CD14-positive monocyte (primary cell): ENCODE measurements around the gene PRIM2. TPM values are rescaled to one million over a fixed set of nuclear protein-coding genes. Genes with fewer than 3 reads are reported as not detected.
"Not testable (repeated sequence)": the region's sequence is repeated elsewhere in the genome, so short reads cannot be mapped to it uniquely, and the experiment has no call there.

Experiments used
- DNase-seq, 3 donors: peaks; one replicate each; pipeline ENCODE4 v3.0.0-alpha.2; 2011 to 2022
- H2AFZ ChIP-seq: 2 replicates; pipeline ENCODE4 v1.6.0; 2012; ENCODE audit warnings: mild to moderate bottlenecking, low read depth, low read length, inconsistent platforms; ENCODE audit not compliant: insufficient read depth, poor library complexity, severe bottlenecking
- H3K27ac ChIP-seq, 2 donors: 1 replicate in 1 of 2; 2 replicates in 1 of 2; pipeline ENCODE4 v1.5.1; 2012 to 2013; ENCODE audit warnings: low read length in 2 of 2, control low read depth in 1 of 2, inconsistent platforms in 1 of 2, low read depth in 1 of 2, mild to moderate bottlenecking in 1 of 2
- H3K27me3 ChIP-seq, 2 donors: one replicate each; pipeline versions ENCODE4 v1.6.0 to v1.6.1; 2011 to 2013; ENCODE audit warnings: low read length in 2 of 2; ENCODE audit not compliant: control insufficient read depth in 2 of 2, insufficient read depth in 2 of 2
- H3K36me3 ChIP-seq, 2 donors: replicated peaks in 1 of 2; 1 replicate in 1 of 2; 2 replicates in 1 of 2; pipeline versions ENCODE4 v1.5.1 to v1.6.1; 2012 to 2013; ENCODE audit warnings: low read length in 2 of 2, control low read depth in 1 of 2, inconsistent platforms in 1 of 2, mild to moderate bottlenecking in 1 of 2; ENCODE audit not compliant: insufficient read depth in 2 of 2, control insufficient read depth in 1 of 2
- H3K4me1 ChIP-seq, 2 donors: 1 replicate in 1 of 2; 2 replicates in 1 of 2; pipeline versions ENCODE4 v1.5.1 to v1.6.1; 2012 to 2013; ENCODE audit warnings: low read length in 2 of 2, control low read depth in 1 of 2, inconsistent platforms in 1 of 2, mild to moderate bottlenecking in 1 of 2, moderate library complexity in 1 of 2; ENCODE audit not compliant: insufficient read depth in 2 of 2, control insufficient read depth in 1 of 2
- H3K4me2 ChIP-seq: replicated peaks from 2 replicates; pipeline ENCODE3; 2012; ENCODE audit warnings: low read length, moderate library complexity, mild to moderate bottlenecking; ENCODE audit not compliant: poor library complexity, severe bottlenecking; ENCODE audit errors: extremely low read depth
- H3K4me3 ChIP-seq, 3 experiments: fragments of 200-600 bp in 1 of 3; sonication (generic) in 1 of 3; replicated peaks in 1 of 3; 1 replicate in 2 of 3; 2 replicates in 1 of 3; pipeline ENCODE4 v1.5.1; 2011 to 2013; ENCODE audit warnings: low read length in 3 of 3, mild to moderate bottlenecking in 3 of 3, control low read depth in 2 of 3, low read depth in 2 of 3, inconsistent platforms in 1 of 3, moderate library complexity in 1 of 3
- H3K79me2 ChIP-seq: 2 replicates; pipeline ENCODE4 v1.6.0; 2012; ENCODE audit warnings: mild to moderate bottlenecking, control low read depth, inconsistent platforms, low read length, moderate library complexity; ENCODE audit not compliant: insufficient read depth
- H3K9ac ChIP-seq: 2 replicates; pipeline ENCODE4 v1.6.0; 2017; ENCODE audit warnings: low read length, mild to moderate bottlenecking; ENCODE audit not compliant: insufficient read depth, poor library complexity, severe bottlenecking
- H3K9me3 ChIP-seq, 2 donors: replicated peaks in 1 of 2; 1 replicate in 1 of 2; 2 replicates in 1 of 2; pipeline versions ENCODE4 v1.5.1 to v1.6.1; 2012 to 2013; ENCODE audit warnings: low read length in 2 of 2, control low read depth in 1 of 2; ENCODE audit not compliant: control insufficient read depth in 1 of 2, insufficient read depth in 1 of 2
- H4K20me1 ChIP-seq: 2 replicates; pipeline ENCODE4 v1.6.0; 2012; ENCODE audit warnings: mild to moderate bottlenecking, low read length, control low read depth, moderate library complexity; ENCODE audit not compliant: insufficient read depth
- H3K27ac Mint-ChIP-seq, 7 donors: one replicate each; pipeline ENCODE4 v1.8.0; 2020; ENCODE audit warnings: mild to moderate bottlenecking in 7 of 7, mixed read lengths in 7 of 7, moderate library complexity in 6 of 7, inconsistent platforms in 2 of 7
- H3K27me3 Mint-ChIP-seq, 3 donors: one replicate each; pipeline ENCODE4 v1.8.0; 2021 to 2022; ENCODE audit warnings: low read depth in 3 of 3, mild to moderate bottlenecking in 3 of 3, mixed read lengths in 3 of 3, moderate library complexity in 3 of 3, inconsistent platforms in 1 of 3
- H3K36me3 Mint-ChIP-seq, 2 donors: one replicate each; pipeline ENCODE4 v1.8.0; 2020; ENCODE audit warnings: mixed read lengths in 2 of 2, inconsistent platforms in 1 of 2, mild to moderate bottlenecking in 1 of 2
- H3K4me1 Mint-ChIP-seq: one replicate; pipeline ENCODE4 v1.8.0; 2020; ENCODE audit warnings: mild to moderate bottlenecking, mixed read lengths
- H3K4me3 Mint-ChIP-seq, 2 donors: one replicate each; pipeline ENCODE4 v1.8.0; 2020; ENCODE audit warnings: mild to moderate bottlenecking in 2 of 2, mixed read lengths in 2 of 2, moderate library complexity in 1 of 2
- H3K9me3 Mint-ChIP-seq, 7 donors: one replicate each; pipeline ENCODE4 v1.8.0; 2020 to 2022; ENCODE audit warnings: mixed read lengths in 7 of 7, mild to moderate bottlenecking in 6 of 7, moderate library complexity in 6 of 7, inconsistent platforms in 2 of 7
- WGBS: methylation state at CpG from one replicate; pipeline ENCODE4 v1.1.5; 2013; ENCODE audit warnings: missing lambda C conversion rate; ENCODE audit not compliant: insufficient coverage; 5-methylcytosine and 5-hydroxymethylcytosine counted together
- intact Hi-C, 2 donors: fragments of 100-400 bp; cut with micrococcal nuclease; formaldehyde crosslinking; loops; one replicate each; pipeline versions ENCODE4 v1.15.0 to v1.15.1; 2023
- polyA plus RNA-seq, 3 donors: library from polyadenylated mRNA; depleted of rRNA in 1 of 3; unstranded in 2 of 3; stranded (reverse) in 1 of 3; fragments of 300-500 nt in 2 of 3; fragments of >200 nt in 1 of 3; fragmentation: Illumina TruSeq in 2 of 3; gene quantifications; 1 replicate in 2 of 3; 2 replicates in 1 of 3; pipeline ENCODE4 v1.2.3, GENCODE V29; 2012 to 2021
- TF ChIP-seq, protein P1 (sequence below): fragments of 200-600 bp; IDR thresholded peaks from one replicate; pipeline ENCODE4 v1.8.0; 2022; ENCODE audit warnings: antibody characterized with exemption, mild to moderate bottlenecking

PRIM2 gene
- polyA plus RNA-seq, 3 donors = 2.8 to 5.1 (median 4.2) TPM

DNA sequence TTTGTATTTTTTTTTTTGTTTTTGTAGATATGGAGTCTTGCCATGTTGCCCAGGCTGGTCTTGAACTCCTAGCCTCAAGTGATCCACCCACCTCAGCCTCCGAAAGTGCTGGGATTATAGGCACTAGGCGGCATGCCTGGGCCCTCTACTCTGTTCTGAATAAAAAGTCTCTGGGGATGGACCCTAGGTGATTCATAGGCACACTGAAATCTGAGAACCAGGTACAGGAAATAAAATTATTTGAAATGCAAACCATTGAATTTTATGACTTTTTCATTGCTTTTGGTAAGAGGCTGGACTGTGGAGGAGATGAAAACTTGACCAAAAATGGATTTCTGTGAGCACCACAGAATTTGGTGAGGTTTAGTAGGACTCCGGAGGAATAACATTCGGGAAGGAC lies 117.5 kb downstream of the PRIM2 start:
- Histone ChIP-seq H3K27me3 (no peaks in the 10 kb centered on the region), H2AFZ (no peak overlapping the region), H3K9me3 (no peaks in the 10 kb centered on the region), H3K4me2 (no peak overlapping the region), H3K4me3 (no peak overlapping the region), H3K4me1 (peaks cover 11 to 14% of the 10 kb centered on the region in 2 donors), H4K20me1 (no peaks in the 10 kb centered on the region), H3K79me2 (no peaks in the 10 kb centered on the region), H3K27ac (no peak overlapping the region), H3K9ac (no peak overlapping the region), H3K36me3 (no peaks in the 10 kb centered on the region)
- TF ChIP-seq, protein P1, sequence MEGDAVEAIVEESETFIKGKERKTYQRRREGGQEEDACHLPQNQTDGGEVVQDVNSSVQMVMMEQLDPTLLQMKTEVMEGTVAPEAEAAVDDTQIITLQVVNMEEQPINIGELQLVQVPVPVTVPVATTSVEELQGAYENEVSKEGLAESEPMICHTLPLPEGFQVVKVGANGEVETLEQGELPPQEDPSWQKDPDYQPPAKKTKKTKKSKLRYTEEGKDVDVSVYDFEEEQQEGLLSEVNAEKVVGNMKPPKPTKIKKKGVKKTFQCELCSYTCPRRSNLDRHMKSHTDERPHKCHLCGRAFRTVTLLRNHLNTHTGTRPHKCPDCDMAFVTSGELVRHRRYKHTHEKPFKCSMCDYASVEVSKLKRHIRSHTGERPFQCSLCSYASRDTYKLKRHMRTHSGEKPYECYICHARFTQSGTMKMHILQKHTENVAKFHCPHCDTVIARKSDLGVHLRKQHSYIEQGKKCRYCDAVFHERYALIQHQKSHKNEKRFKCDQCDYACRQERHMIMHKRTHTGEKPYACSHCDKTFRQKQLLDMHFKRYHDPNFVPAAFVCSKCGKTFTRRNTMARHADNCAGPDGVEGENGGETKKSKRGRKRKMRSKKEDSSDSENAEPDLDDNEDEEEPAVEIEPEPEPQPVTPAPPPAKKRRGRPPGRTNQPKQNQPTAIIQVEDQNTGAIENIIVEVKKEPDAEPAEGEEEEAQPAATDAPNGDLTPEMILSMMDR = no peak
- Mint-ChIP-seq H3K27me3 (peaks cover 0 to 1% (median 0%) of the 10 kb centered on the region in 3 donors), H3K4me1 (peaks cover 31% of the 10 kb centered on the region), H3K9me3 (no peaks in the 10 kb centered on the region), H3K4me3 (no peak overlapping the region), H3K36me3 (peaks cover 2 to 18% of the 10 kb centered on the region in 2 donors), H3K27ac (peak overlapping the region in 2 of 7 donors; percentile 22 to 25)
- no peak for DNase-seq
- WGBS = 93% methylated on average over 3 of the region's 4 CpGs
- intact Hi-C loops = no loop called here

- Mint-ChIP-seq H3K36me3 (peaks cover 2 to 18% of the 10 kb centered on the region in 2 donors), H3K27ac (peak overlapping the region in 1 of 7 donors; percentile 22), H3K9me3 (no peaks in the 10 kb centered on the region), H3K4me3 (no peak overlapping the region), H3K27me3 (peaks cover 0 to 1% (median 0%) of the 10 kb centered on the region in 3 donors), H3K4me1 (peaks cover 31% of the 10 kb centered on the region)
- no peak for DNase-seq
- 100% methylated on average over 1 of the region's 3 CpGs for WGBS
- intact Hi-C loops = no loop called here
- Histone ChIP-seq H3K9me3 (no peaks in the 10 kb centered on the region), H3K27ac (no peak overlapping the region), H3K27me3 (no peaks in the 10 kb centered on the region), H3K4me3 (no peak overlapping the region), H3K9ac (no peak overlapping the region), H4K20me1 (no peaks in the 10 kb centered on the region), H3K79me2 (no peaks in the 10 kb centered on the region), H3K36me3 (no peaks in the 10 kb centered on the region), H3K4me2 (no peak overlapping the region), H2AFZ (no peak overlapping the region), H3K4me1 (peaks cover 11 to 14% of the 10 kb centered on the region in 2 donors)
- TF ChIP-seq, protein P1 = no peak
Measured at GRCh38 chr6:57435475-57436160, 118.2 kb downstream of the PRIM2 start.

DNA sequence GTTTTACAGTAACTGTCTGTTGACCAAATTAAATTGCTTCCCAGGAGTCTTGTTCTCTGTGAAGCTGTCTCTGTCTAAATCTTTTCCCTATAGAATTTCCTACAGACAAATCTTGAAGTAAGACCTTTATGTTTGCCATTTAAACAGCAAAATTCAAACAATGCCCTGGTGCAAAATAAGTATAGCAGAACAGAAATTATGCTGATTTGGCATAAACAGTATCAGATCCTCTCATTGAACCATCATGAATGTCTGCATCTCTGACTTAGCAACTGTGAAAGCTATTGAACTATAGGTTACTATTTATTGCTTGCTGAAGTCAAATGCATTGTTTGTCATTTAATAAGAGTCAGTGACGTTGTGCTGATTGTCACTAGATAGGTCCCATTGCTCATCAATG lies 123.3 kb downstream of the PRIM2 start:
- H3K4me3 Mint-ChIP-seq, H3K79me2 ChIP-seq, H3K4me2 ChIP-seq, H4K20me1 ChIP-seq, H3K4me3 ChIP-seq, H3K27ac ChIP-seq, H3K9me3 Mint-ChIP-seq, H3K27me3 Mint-ChIP-seq, intact Hi-C loops, H3K36me3 ChIP-seq, H3K27ac Mint-ChIP-seq, H3K27me3 ChIP-seq, H3K9me3 ChIP-seq, H3K4me1 ChIP-seq, H3K4me1 Mint-ChIP-seq, H2AFZ ChIP-seq, H3K9ac ChIP-seq, DNase-seq, H3K36me3 Mint-ChIP-seq: not testable (repeated sequence)
- WGBS = no CpG with 5 or more reads among the region's 1 CpG
